Measurements from ENCODE around the gene CHD2. TPM values are rescaled to one million over a fixed set of nuclear protein-coding genes. Genes with fewer than 3 reads are reported as not detected.
A peak's percentile ranks its signal among the peaks of the same experiment; 100 is the strongest.
"Not testable (repeated sequence)": the region's sequence is repeated elsewhere in the genome, so short reads cannot be mapped to it uniquely, and the experiment has no call there.

Gene CHD2
- total RNA-seq, 4 donors from 2014 or later: 109 to 370 (median 161) TPM

- no peak overlapping the region for H3K4me3 ChIP-seq
Measured at GRCh38 chr15:93029214-93029835, 129.2 kb downstream of the CHD2 start.

GRCh38 chr15:93029836-93030429 lies 129.8 kb downstream of the CHD2 start:
- no peak for TF ChIP-seq CTCF (IDR thresholded peaks at IDR 0.05)
- TF ChIP-seq POLR2A (IDR thresholded peaks at IDR 0.05): no peak
- H3K27ac ChIP-seq: peak overlapping the region in 3 of 4 donors; percentile 27 to 75 (median 46)
- H3K9me3 ChIP-seq: no peaks in the 10 kb centered on the region

More at GRCh38 chr15:93029214-93029835, 129.2 kb downstream of the CHD2 start:
- Histone ChIP-seq H3K9me3 (no peaks in the 10 kb centered on the region), H3K36me3 (peaks cover 0 to 22% (median 0%) of the 10 kb centered on the region in 3 donors), H3K4me1 (peaks cover 0 to 30% (median 1%) of the 10 kb centered on the region in 4 donors), H3K27me3 (no peaks in the 10 kb centered on the region), H3K27ac (peak overlapping the region; percentile 13 to 75 (median 44))
- peak in 1 of 3 donors; percentile 43 for DNase-seq
- TF ChIP-seq CTCF (IDR thresholded peaks at IDR 0.05) (no peak), POLR2A (IDR thresholded peaks at IDR 0.05) (no peak)

GRCh38 chr15:93030430-93031102 lies 130.4 kb downstream of the CHD2 start:
- Histone ChIP-seq H3K27ac (peak overlapping the region in 3 of 4 donors; percentile 27 to 75 (median 46)), H3K36me3 (peaks cover 0 to 10% (median 0%) of the 10 kb centered on the region in 3 donors), H3K9me3 (no peaks in the 10 kb centered on the region), H3K4me1 (peaks cover 0 to 30% (median 1%) of the 10 kb centered on the region in 4 donors), H3K27me3 (no peaks in the 10 kb centered on the region), H3K4me3 (no peak overlapping the region)
- DNase-seq: peak; percentile 58 to 86 (median 69)
- no peak for TF ChIP-seq POLR2A (IDR thresholded peaks at IDR 0.05)
- peak; percentile 50 to 91 (median 77) for TF ChIP-seq CTCF (IDR thresholded peaks at IDR 0.05)

More at GRCh38 chr15:93029836-93030429, 129.8 kb downstream of the CHD2 start:
- Histone ChIP-seq H3K36me3 (peaks cover 0 to 16% (median 0%) of the 10 kb centered on the region in 3 donors), H3K4me1 (peaks cover 0 to 30% (median 1%) of the 10 kb centered on the region in 4 donors), H3K4me3 (no peak overlapping the region), H3K27me3 (no peaks in the 10 kb centered on the region)
- peak in 1 of 3 donors; percentile 65 for DNase-seq

GRCh38 chr15:93031103-93031464 lies 131.0 kb downstream of the CHD2 start:
- H3K27ac ChIP-seq: no peak overlapping the region
- DNase-seq: peak in 1 of 3 donors; percentile 44
- H3K4me1 ChIP-seq: peaks cover 0 to 30% (median 1%) of the 10 kb centered on the region in 4 donors
- no peak overlapping the region for H3K4me3 ChIP-seq
- no peaks in the 10 kb centered on the region for H3K27me3 ChIP-seq
- H3K36me3 ChIP-seq: peaks cover 0 to 4% (median 0%) of the 10 kb centered on the region in 3 donors
- H3K9me3 ChIP-seq: no peaks in the 10 kb centered on the region
- TF ChIP-seq CTCF (IDR thresholded peaks at IDR 0.05): no peak
- no peak for TF ChIP-seq POLR2A (IDR thresholded peaks at IDR 0.05)

GRCh38 chr15:93031557-93032384 lies 131.6 kb downstream of the CHD2 start:
- DNase-seq: peak in 2 of 3 donors; percentile 15 to 41

GRCh38 chr15:93032515-93033206 lies 132.5 kb downstream of the CHD2 start:
- not testable (repeated sequence) for H3K27me3 ChIP-seq, H3K27ac ChIP-seq, H3K36me3 ChIP-seq, H3K4me3 ChIP-seq, H3K9me3 ChIP-seq
- peaks cover 0 to 30% (median 1%) of the 10 kb centered on the region in 4 donors for H3K4me1 ChIP-seq
- peak in 2 of 3 donors; percentile 23 to 27 for DNase-seq

More at GRCh38 chr15:93031557-93032384, 131.6 kb downstream of the CHD2 start:
- not testable (repeated sequence) for H3K27ac ChIP-seq, H3K4me3 ChIP-seq, H3K36me3 ChIP-seq, H3K27me3 ChIP-seq, H3K9me3 ChIP-seq
- H3K4me1 ChIP-seq: peaks cover 0 to 30% (median 1%) of the 10 kb centered on the region in 4 donors
